PFSK-1 (cell line): ENCODE data around the gene TMEM198.

Source experiments
- FOXP2 ChIP-seq: optimal IDR thresholded peaks from 2 replicates; pipeline ENCODE3; 2011; ENCODE audit warnings: borderline replicate concordance, control low read depth, inconsistent platforms; ENCODE audit not compliant: insufficient read depth; ENCODE audit errors: extremely low read length, extremely low read depth
- POLR2AphosphoS5 ChIP-seq: IDR thresholded peaks from 2 replicates; pipeline ENCODE4 v1.6.1; 2012; ENCODE audit warnings: low read depth, mild to moderate bottlenecking, control low read depth, low read length, moderate library complexity
- REST ChIP-seq, 2 experiments: IDR thresholded peaks; 2 replicates each; pipeline versions ENCODE4 v1.6.1 to v1.8.0; 2011 to 2012; ENCODE audit warnings: low read depth in 2 of 2, low read length in 2 of 2, control low read depth in 1 of 2, inconsistent platforms in 1 of 2, mild to moderate bottlenecking in 1 of 2, moderate library complexity in 1 of 2; ENCODE audit not compliant: insufficient read depth in 1 of 2
- SIN3A ChIP-seq: IDR thresholded peaks from 2 replicates; pipeline ENCODE4 v1.6.1; 2012; ENCODE audit warnings: mild to moderate bottlenecking, low read length, moderate library complexity, borderline replicate concordance; ENCODE audit not compliant: insufficient read depth
- TAF1 ChIP-seq: IDR thresholded peaks from 2 replicates; pipeline ENCODE4 v1.6.1; 2012; ENCODE audit warnings: low read length, control low read depth, borderline replicate concordance; ENCODE audit not compliant: insufficient read depth

- TF ChIP-seq TAF1: no peak
- TF ChIP-seq SIN3A: no peak
- TF ChIP-seq POLR2AphosphoS5: no peak
- no peak for TF ChIP-seq REST (IDR thresholded peaks at IDR 0.05; ENCODE audit: insufficient read depth in 1 of 2, low read depth in 2 of 2, low read length in 2 of 2)
- TF ChIP-seq FOXP2: no peak
These were observed 30.0 kb upstream of the TMEM198 start for GRCh38 chr2:219513787-219514186.
